GM12891 (cell line): ENCODE results near the gene ATP5F1A.

Experiments used
- POLR2A ChIP-seq: IDR thresholded peaks from 2 replicates; pipeline ENCODE4 v1.6.1; 2011; ENCODE audit warnings: low read depth, low read length, control low read depth
- POLR2AphosphoS5 ChIP-seq: IDR thresholded peaks from 2 replicates; pipeline ENCODE4 v1.6.1; 2011; ENCODE audit warnings: low read depth, low read length, control low read depth
- POU2F2 ChIP-seq: IDR thresholded peaks from 2 replicates; pipeline ENCODE4 v1.6.1; 2011; ENCODE audit warnings: low read depth, mild to moderate bottlenecking, control low read depth, low read length, moderate library complexity
- TAF1 ChIP-seq: IDR thresholded peaks from 2 replicates; pipeline ENCODE4 v1.6.1; 2011; ENCODE audit warnings: low read depth, low read length, control low read depth

- TF ChIP-seq POLR2A = no peak
- TF ChIP-seq POLR2AphosphoS5 = no peak
- TF ChIP-seq POU2F2 = no peak
- TF ChIP-seq TAF1 = no peak
Observed at GRCh38 chr18:46061796-46062195, 36.3 kb downstream of the ATP5F1A start.
